ENCODE data around the gene MINDY4B.

GRCh38 chr3:150905339-150905738, at the start of gene MINDY4B:
- TF ChIP-seq CTCF (IDR thresholded peaks at IDR 0.05): no peak
- no peak for TF ChIP-seq POLR2A (IDR thresholded peaks at IDR 0.05; ENCODE audit: low read depth)

Data from esophagus muscularis mucosa (tissue), 3 donors.